ENCODE measurements around the gene TBKBP1. TPM values are rescaled to one million over a fixed set of nuclear protein-coding genes. Genes with fewer than 3 reads are reported as not detected.

The TBKBP1 gene
- total RNA-seq, 2 donors from 2014 or later: 14.5 to 22.9 TPM

DNA sequence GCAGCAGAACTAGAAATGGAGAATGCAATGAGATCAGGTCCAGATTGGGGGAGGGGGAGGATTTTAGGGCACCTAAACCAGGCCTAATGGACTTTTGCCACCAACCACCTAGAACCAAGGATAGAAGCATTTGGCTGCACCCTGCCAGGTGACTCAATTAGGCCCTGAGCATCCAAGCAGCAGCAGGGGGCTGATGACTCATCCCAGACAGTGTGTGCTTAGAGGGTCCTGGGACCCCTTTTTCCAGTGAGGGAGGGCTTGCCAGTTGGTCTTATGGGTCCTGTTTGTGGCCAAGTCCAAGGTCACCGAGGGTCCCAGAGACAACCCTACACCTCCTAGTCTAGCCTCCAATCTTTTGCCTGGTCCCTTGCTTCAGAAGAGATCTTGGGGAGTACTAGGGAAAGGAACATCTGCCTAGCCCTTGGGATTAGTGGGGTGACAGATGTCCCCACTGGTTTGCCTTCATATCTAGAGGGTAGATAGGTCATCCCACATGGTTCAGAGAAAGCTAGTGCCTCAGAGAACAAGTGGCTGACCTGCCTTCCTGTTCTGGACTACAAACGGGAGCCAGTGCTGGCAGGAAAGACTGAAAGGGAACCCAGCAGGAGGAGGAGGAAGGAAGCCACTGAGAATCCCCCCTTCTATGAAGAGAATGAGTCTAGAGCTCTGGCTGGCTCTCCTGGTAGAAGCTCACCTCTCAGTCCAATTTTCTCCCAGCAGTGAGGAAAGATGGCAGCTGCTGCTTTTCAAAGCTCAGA, 1.6 kb upstream of the TBKBP1 start:
- TF ChIP-seq, protein P1, sequence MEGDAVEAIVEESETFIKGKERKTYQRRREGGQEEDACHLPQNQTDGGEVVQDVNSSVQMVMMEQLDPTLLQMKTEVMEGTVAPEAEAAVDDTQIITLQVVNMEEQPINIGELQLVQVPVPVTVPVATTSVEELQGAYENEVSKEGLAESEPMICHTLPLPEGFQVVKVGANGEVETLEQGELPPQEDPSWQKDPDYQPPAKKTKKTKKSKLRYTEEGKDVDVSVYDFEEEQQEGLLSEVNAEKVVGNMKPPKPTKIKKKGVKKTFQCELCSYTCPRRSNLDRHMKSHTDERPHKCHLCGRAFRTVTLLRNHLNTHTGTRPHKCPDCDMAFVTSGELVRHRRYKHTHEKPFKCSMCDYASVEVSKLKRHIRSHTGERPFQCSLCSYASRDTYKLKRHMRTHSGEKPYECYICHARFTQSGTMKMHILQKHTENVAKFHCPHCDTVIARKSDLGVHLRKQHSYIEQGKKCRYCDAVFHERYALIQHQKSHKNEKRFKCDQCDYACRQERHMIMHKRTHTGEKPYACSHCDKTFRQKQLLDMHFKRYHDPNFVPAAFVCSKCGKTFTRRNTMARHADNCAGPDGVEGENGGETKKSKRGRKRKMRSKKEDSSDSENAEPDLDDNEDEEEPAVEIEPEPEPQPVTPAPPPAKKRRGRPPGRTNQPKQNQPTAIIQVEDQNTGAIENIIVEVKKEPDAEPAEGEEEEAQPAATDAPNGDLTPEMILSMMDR (conservative IDR thresholded peaks at IDR 0.05): no peak
- Mint-ChIP-seq H3K4me3 (peak overlapping the region; percentile 84), H3K27me3 (ENCODE audit: insufficient read depth) (peaks cover 1% of the 10 kb centered on the region), H3K9me3 (no peaks in the 10 kb centered on the region), H3K36me3 (ENCODE audit: low read depth) (peaks cover 6% of the 10 kb centered on the region), H3K27ac (peak overlapping the region; percentile 67), H3K4me1 (peaks cover 24% of the 10 kb centered on the region)
- DNase-seq: no peak
- Histone ChIP-seq H3K27me3 (ENCODE audit: control insufficient read depth, insufficient read depth, low read length, poor library complexity, severe bottlenecking) (no peaks in the 10 kb centered on the region), H3K27ac (ENCODE audit: low read depth, low read length) (no peak overlapping the region), H3K4me1 (ENCODE audit: control insufficient read depth, insufficient read depth, low read length) (peaks cover 11% of the 10 kb centered on the region), H3K4me3 (ENCODE audit: low read length) (no peak overlapping the region), H3K9ac (ENCODE audit: extremely low read depth, low read length, poor library complexity, severe bottlenecking) (no peak overlapping the region), H3K9me3 (ENCODE audit: control insufficient read depth, low read length) (no peaks in the 10 kb centered on the region), H3K36me3 (ENCODE audit: control insufficient read depth, insufficient read depth, low read length) (peaks cover 3% of the 10 kb centered on the region)
- WGBS, 2 experiments (ENCODE audit: insufficient coverage in 1 of 2, insufficient read length in 1 of 2): 79 to 86% methylated on average over 1 to 2 of the region's 2 CpGs

DNA sequence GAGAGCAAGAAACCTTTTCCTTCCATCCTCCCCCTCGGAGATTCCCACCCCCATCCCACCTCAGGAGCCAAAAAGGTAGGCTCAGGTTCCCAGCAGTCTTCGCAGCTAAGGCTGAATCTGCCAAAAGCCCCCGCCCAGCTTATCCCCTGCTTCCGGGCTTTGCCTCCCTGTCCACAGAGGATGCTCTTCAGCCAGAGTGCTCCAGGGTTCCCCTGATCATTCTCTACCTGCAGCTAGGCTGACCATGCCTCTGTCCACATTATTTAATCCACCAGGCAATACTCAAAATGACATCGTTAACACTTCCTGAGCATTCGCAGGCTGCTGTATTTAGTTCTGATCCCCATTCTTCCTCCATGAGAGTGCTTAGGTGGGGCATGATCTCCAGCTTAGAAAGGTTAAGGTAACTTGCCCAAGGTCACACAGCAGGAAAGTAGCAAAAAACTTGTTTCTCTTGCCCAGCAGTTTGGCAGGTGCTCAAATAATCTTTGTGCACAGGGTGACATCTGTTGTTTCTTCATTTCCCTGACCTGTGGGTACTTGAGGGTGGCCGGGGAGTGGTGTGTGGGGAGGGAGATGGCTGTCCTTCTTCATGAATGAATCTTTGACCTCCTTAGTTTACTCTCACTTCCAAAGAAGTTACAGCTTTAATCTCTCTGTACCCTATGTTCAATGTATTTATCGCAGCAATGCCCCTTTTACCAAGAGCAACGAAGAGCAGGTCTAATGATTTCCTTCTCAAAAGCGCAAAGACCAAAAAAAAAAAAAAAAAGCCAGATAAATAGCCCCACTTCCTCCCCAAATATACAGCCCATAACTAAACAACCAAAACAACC, 848 bp upstream of the TBKBP1 start:
- 22 to 43% methylated on average over 5 to 9 of the region's 10 CpGs for WGBS, 2 experiments (ENCODE audit: insufficient coverage in 1 of 2, insufficient read length in 1 of 2)
- Histone ChIP-seq H3K27ac (ENCODE audit: low read depth, low read length) (no peak overlapping the region), H3K9ac (ENCODE audit: extremely low read depth, low read length, poor library complexity, severe bottlenecking) (peak overlapping the region; percentile 59)

More for the DNA sequence above, 848 bp upstream of the TBKBP1 start:
- no peaks in the 10 kb centered on the region for H3K27me3 ChIP-seq (ENCODE audit: control insufficient read depth, insufficient read depth, low read length, poor library complexity, severe bottlenecking)
- H3K4me1 ChIP-seq (ENCODE audit: control insufficient read depth, insufficient read depth, low read length): peaks cover 11% of the 10 kb centered on the region
- Mint-ChIP-seq H3K36me3 (ENCODE audit: low read depth) (peaks cover 10% of the 10 kb centered on the region), H3K27ac (peak overlapping the region; percentile 67), H3K27me3 (ENCODE audit: insufficient read depth) (peaks cover 1% of the 10 kb centered on the region), H3K9me3 (no peaks in the 10 kb centered on the region), H3K4me3 (peak overlapping the region; percentile 84), H3K4me1 (peaks cover 18% of the 10 kb centered on the region)
- no peaks in the 10 kb centered on the region for H3K9me3 ChIP-seq (ENCODE audit: control insufficient read depth, low read length)
- DNase-seq: peak; percentile 86
- TF ChIP-seq, protein P1 (conservative IDR thresholded peaks at IDR 0.05): no peak
- peaks cover 3% of the 10 kb centered on the region for H3K36me3 ChIP-seq (ENCODE audit: control insufficient read depth, insufficient read depth, low read length)
- peak overlapping the region; percentile 80 for H3K4me3 ChIP-seq (ENCODE audit: low read length)

All from endodermal cell (in vitro differentiated cells).